GM15510 (cell line): ENCODE measurements around the gene GABBR2.

Source experiments
- POLR2A ChIP-seq: IDR thresholded peaks from 3 replicates; pipeline ENCODE4 v1.6.1; 2011; ENCODE audit warnings: borderline replicate concordance; ENCODE audit not compliant: insufficient read length; ENCODE audit errors: extremely low read depth

GABBR2 gene

GRCh38 chr9:98545021-98545420, 163.7 kb downstream of the GABBR2 start:
- TF ChIP-seq POLR2A = no peak

GRCh38 chr9:98541684-98542230, 167.0 kb downstream of the GABBR2 start:
- no peak for TF ChIP-seq POLR2A

GRCh38 chr9:98540476-98540875, 168.3 kb downstream of the GABBR2 start:
- TF ChIP-seq POLR2A = no peak

- TF ChIP-seq POLR2A = no peak
Observed at GRCh38 chr9:98539954-98540353, 168.8 kb downstream of the GABBR2 start.

GRCh38 chr9:98538626-98539031, 170.1 kb downstream of the GABBR2 start:
- no peak for TF ChIP-seq POLR2A

- no peak for TF ChIP-seq POLR2A
Observed at GRCh38 chr9:98538203-98538602, 170.5 kb downstream of the GABBR2 start.

GRCh38 chr9:98536542-98537173, 172.1 kb downstream of the GABBR2 start:
- TF ChIP-seq POLR2A = no peak

GRCh38 chr9:98533866-98534265, 174.9 kb downstream of the GABBR2 start:
- TF ChIP-seq POLR2A = no peak

- TF ChIP-seq POLR2A = no peak
Observed at GRCh38 chr9:98533132-98533531, 175.6 kb downstream of the GABBR2 start.

- TF ChIP-seq POLR2A = no peak
Observed at GRCh38 chr9:98532574-98532973, 176.2 kb downstream of the GABBR2 start.

GRCh38 chr9:98532147-98532546, 176.6 kb downstream of the GABBR2 start:
- TF ChIP-seq POLR2A = no peak

GRCh38 chr9:98530806-98531386, 177.8 kb downstream of the GABBR2 start:
- TF ChIP-seq POLR2A = no peak

- no peak for TF ChIP-seq POLR2A
Observed at GRCh38 chr9:98530275-98530674, 178.5 kb downstream of the GABBR2 start.

GRCh38 chr9:98529841-98530240, 178.9 kb downstream of the GABBR2 start:
- TF ChIP-seq POLR2A = no peak

- no peak for TF ChIP-seq POLR2A
Observed at GRCh38 chr9:98523231-98523901, 185.4 kb downstream of the GABBR2 start.

GRCh38 chr9:98522487-98522886, 186.2 kb downstream of the GABBR2 start:
- TF ChIP-seq POLR2A = no peak
